HepG2 (cell line): Measurements from ENCODE around the gene NEDD4L. TPM values are rescaled to one million over a fixed set of nuclear protein-coding genes. Genes with fewer than 3 reads are reported as not detected.

Source experiments
- ATAC-seq: fragments of 200-7000 bp; cut with Tn5 transposase; 3 replicates; pipeline ENCODE4 v1.9.1; 2020; ENCODE audit warnings: mild to moderate bottlenecking, moderate library complexity
- BruUV-seq: library from RNA; stranded (reverse); fragments of 400-500 nt; replicated peaks from 2 replicates; lab custom pipeline; 2021; lab: Mats Ljungman, UMichigan
- CTCF ChIA-PET: fragments of 300-600 bp; formaldehyde crosslinking; extraction: SDS; loops from one replicate; lab custom pipeline; 2021; ENCODE audit warnings: low total read pairs, inconsistent platforms, low intra/inter-chr PET ratio; lab: Yijun Ruan, JAX
- POLR2A ChIA-PET: fragments of 350-600 bp; sonication (Branson Sonifier 250); formaldehyde crosslinking; loops from one replicate; lab custom pipeline; 2020; ENCODE audit warnings: antibody characterized with exemption, inconsistent platforms; lab: Yijun Ruan, JAX
- DNase-seq: peaks from one replicate; pipeline ENCODE4 v3.0.0-alpha.2; 2015; ENCODE audit warnings: low spot score
- FAIRE-seq: peaks from 3 replicates; lab custom pipeline; 2011; peaks lifted over from hg19 to GRCh38; lab: Jason Lieb, UNC
- H2AFZ ChIP-seq: one replicate; pipeline ENCODE4 v1.6.1; 2011; ENCODE audit warnings: low read length, inconsistent platforms
- H3K27ac ChIP-seq: fragments of 300-600 bp; 3 replicates; pipeline ENCODE4 v1.8.0; 2011; ENCODE audit warnings: mixed run types, mild to moderate bottlenecking, mixed read lengths, low read length, inconsistent platforms; ENCODE audit not compliant: insufficient read depth; ENCODE audit errors: extremely low read length
- H3K27me3 ChIP-seq, 2 experiments: fragments of 200-600 bp in 1 of 2; 2 replicates in 1 of 2; 3 replicates in 1 of 2; pipeline versions ENCODE4 v1.6.0 to v1.8.0; 2011; ENCODE audit warnings: low read length in 2 of 2, mild to moderate bottlenecking in 2 of 2, moderate library complexity in 2 of 2, inconsistent platforms in 1 of 2; ENCODE audit not compliant: insufficient read depth in 2 of 2, control insufficient read depth in 1 of 2
- H3K36me3 ChIP-seq, 2 experiments: fragments of 200-600 bp in 1 of 2; replicated peaks in 1 of 2; 2 replicates in 1 of 2; 3 replicates in 1 of 2; pipeline versions ENCODE4 v1.5.1 to v1.8.0; 2011; ENCODE audit warnings: low read length in 2 of 2, inconsistent platforms in 1 of 2; ENCODE audit not compliant: insufficient read depth in 2 of 2, control insufficient read depth in 1 of 2
- H3K4me1 ChIP-seq: 2 replicates; pipeline ENCODE4 v1.5.1; 2012; ENCODE audit warnings: low read length, inconsistent platforms; ENCODE audit not compliant: insufficient read depth
- H3K4me2 ChIP-seq: 2 replicates; pipeline ENCODE4 v1.6.0; 2011; ENCODE audit warnings: low read depth, low read length, inconsistent platforms
- H3K4me3 ChIP-seq, 3 experiments: fragments of 200-600 bp in 1 of 3; sonication (generic), shearing (Covaris generic) in 1 of 3; replicated peaks in 1 of 3; 2 replicates each; pipeline ENCODE4 v1.5.1; 2011 to 2016; ENCODE audit warnings: low read length in 3 of 3, inconsistent platforms in 2 of 3, low read depth in 2 of 3, mild to moderate bottlenecking in 2 of 3, control low read depth in 1 of 3, mixed read lengths in 1 of 3; ENCODE audit not compliant: insufficient read depth in 1 of 3
- H3K79me2 ChIP-seq: one replicate; pipeline ENCODE4 v1.6.1; 2011; ENCODE audit warnings: low read length, inconsistent platforms; ENCODE audit not compliant: insufficient read depth
- H3K9ac ChIP-seq: 2 replicates; pipeline ENCODE4 v1.6.0; 2011; ENCODE audit warnings: mild to moderate bottlenecking, low read depth, low read length, inconsistent platforms; ENCODE audit not compliant: insufficient read depth
- H3K9me3 ChIP-seq: 2 replicates; pipeline ENCODE4 v1.5.1; 2012; ENCODE audit warnings: mild to moderate bottlenecking, low read length
- H4K20me1 ChIP-seq: 2 replicates; pipeline ENCODE4 v1.6.0; 2011; ENCODE audit warnings: inconsistent platforms, mild to moderate bottlenecking, low read length, moderate library complexity; ENCODE audit not compliant: insufficient read depth
- CEBPZ ChIP-seq: IDR thresholded peaks from 2 replicates; pipeline ENCODE4 v1.6.1; 2012; ENCODE audit warnings: low read length, improper control_type of control experiment
- MAFF ChIP-seq: IDR thresholded peaks from 2 replicates; pipeline ENCODE4 v1.6.1; 2011; ENCODE audit warnings: low read depth, low read length, improper control_type of control experiment
- MAFK ChIP-seq, 2 experiments: IDR thresholded peaks in 1 of 2; conservative IDR thresholded peaks in 1 of 2; 2 replicates each; pipeline ENCODE4 v1.6.1; 2011; ENCODE audit warnings: improper control_type of control experiment in 2 of 2, low read length in 2 of 2
- MIER3 ChIP-seq: IDR thresholded peaks from 2 replicates; pipeline ENCODE4 v1.6.1; 2016; ENCODE audit warnings: missing compliant biosample characterization, borderline replicate concordance
- NFYB ChIP-seq: sonication (generic); formaldehyde crosslinking; IDR thresholded peaks from 2 replicates; pipeline ENCODE4 v1.4.0; 2020; ENCODE audit warnings: missing genetic modification reagents
- TFE3 ChIP-seq: IDR thresholded peaks from 2 replicates; pipeline ENCODE4 v1.6.1; 2016
- THAP9 ChIP-seq: sonication (generic); formaldehyde crosslinking; IDR thresholded peaks from 2 replicates; pipeline ENCODE4; 2020; ENCODE audit warnings: missing genetic modification reagents, mild to moderate bottlenecking, borderline replicate concordance
- ZFP1 ChIP-seq: IDR thresholded peaks from 2 replicates; pipeline ENCODE4 v1.6.1; 2016
- ZNF589 ChIP-seq: sonication (generic); formaldehyde crosslinking; conservative IDR thresholded peaks from 2 replicates; pipeline ENCODE4 v1.8.0; 2022; ENCODE audit warnings: mild to moderate bottlenecking, moderate library complexity, missing genetic modification reagents
- WGBS: methylation state at CpG from one replicate; pipeline ENCODE4 v1.1.6; 2017; ENCODE audit warnings: low lambda C conversion rate; 5-methylcytosine and 5-hydroxymethylcytosine counted together
- in situ Hi-C: cut with HindIII; loops from 2 replicates; pipeline ENCODE4 v1.10.0; 2017; ENCODE audit warnings: low pct_unique_long_range_greater_than_20kb; ENCODE audit not compliant: extremely low pct_ligation_motif_present
- intact Hi-C: fragments of 100-400 bp; cut with micrococcal nuclease; formaldehyde crosslinking; loops from one replicate; pipeline ENCODE4 v1.10.0; 2022; ENCODE audit not compliant: unreplicated experiment
- polyA plus RNA-seq, 8 experiments: library from polyadenylated mRNA; depleted of rRNA in 3 of 8; stranded (reverse) in 7 of 8; unstranded in 1 of 8; fragments of >200 nt; fragmentation: Illumina TruSeq in 4 of 8; extraction: Trizol in 4 of 8; gene quantifications; 2 replicates each; pipeline versions ENCODE4 v1.2.1 to v1.2.3, GENCODE V29; 2011 to 2016; ENCODE audit warnings: low read depth in 4 of 8, missing spikeins in 1 of 8, mixed read lengths in 1 of 8; ENCODE audit not compliant: insufficient read depth in 1 of 8
- total RNA-seq, 5 experiments: library from RNA; depleted of rRNA; stranded (reverse); fragments of >200 nt; fragmentation: Illumina TruSeq; extraction: Trizol; gene quantifications; 2 replicates each; pipeline ENCODE4 v1.2.3, GENCODE V29; 2016; ENCODE audit warnings: low read depth in 1 of 5

Gene NEDD4L
- total and polyA plus RNA-seq, 2 of the 13 experiments (the other 11 are each of a cell fraction or from before 2014, with no cell fraction given) = 168 to 390 TPM

GRCh38 chr18:58103339-58103985, 59.4 kb downstream of the NEDD4L start:
- no peaks in the 10 kb centered on the region for H3K36me3 ChIP-seq
- in situ Hi-C loops (loop anchor here (25.0 kb wide), 1 partner anchor 216 kb away; no protein-coding TSS in a partner anchor), intact Hi-C loops (no loop called here)
- H3K4me3 ChIP-seq = no peak overlapping the region
- TF ChIP-seq THAP9 = no peak
- no peak for TF ChIP-seq ZNF589
- peak; percentile 67 to 81 for TF ChIP-seq MAFK (conservative IDR thresholded peaks at IDR 0.05 in 1 of 2, IDR thresholded peaks at IDR 0.05 in 1 of 2; ENCODE audit: low read length in 2 of 2)
- TF ChIP-seq NFYB = 0 out of 2 replicates have a peak, but pooled peaks have one; percentile 13
- TF ChIP-seq MAFF = peak; percentile 71
- no peak for TF ChIP-seq CEBPZ
- no peak for TF ChIP-seq TFE3 (CRISPR knock-in tag)
- no peak for TF ChIP-seq MIER3 (CRISPR knock-in tag)
- no peak for TF ChIP-seq ZFP1
- no peaks in the 10 kb centered on the region for H3K27me3 ChIP-seq
- peaks cover 5% of the 10 kb centered on the region; the same call in 1 of the 2 replicates for H4K20me1 ChIP-seq
- ChIA-PET CTCF (no interaction called here), POLR2A (no interaction called here)
- H2AFZ ChIP-seq = no peak overlapping the region
- no peak overlapping the region for H3K9ac ChIP-seq
- H3K9me3 ChIP-seq = no peaks in the 10 kb centered on the region
- WGBS = 54% methylated on average over 6 of the region's 6 CpGs
- DNase-seq (no peak), FAIRE-seq (no peak), ATAC-seq (no peak)
- BruUV-seq = no TSS peak
- peak overlapping the region; percentile 58 for H3K4me2 ChIP-seq
- peaks cover 40% of the 10 kb centered on the region for H3K4me1 ChIP-seq
- H3K27ac ChIP-seq = peak overlapping the region; percentile 23
- peaks cover 33% of the 10 kb centered on the region for H3K79me2 ChIP-seq
